ENCODE data around the gene PDLIM3.

- TF ChIP-seq CTCF (conservative IDR thresholded peaks at IDR 0.05 in 1 of 2, IDR thresholded peaks at IDR 0.05 in 1 of 2; ENCODE audit: extremely low read depth in 1 of 2, insufficient read depth in 1 of 2, low read depth in 1 of 2, low read length in 2 of 2) (no peak), EZH2 (IDR thresholded peaks at IDR 0.05; ENCODE audit: borderline replicate concordance, low read length) (no peak)
Observed at GRCh38 chr4:185464183-185464582, 71.1 kb downstream of the PDLIM3 start.

Data from mammary epithelial cell (primary cell).